Trophoblast cell (in vitro differentiated cells and primary cell): Measurements from ENCODE around the gene KLLN.
"Not testable (repeated sequence)": the region's sequence is repeated elsewhere in the genome, so short reads cannot be mapped to it uniquely, and the experiment has no call there.

ENCODE experiments used
- DNase-seq, 2 donors: peaks; one replicate each; pipeline ENCODE4 v3.0.0-alpha.2; 2016
- H2AFZ ChIP-seq: 2 replicates; pipeline ENCODE4 v1.6.1; 2013; ENCODE audit warnings: low read length, moderate library complexity, mild to moderate bottlenecking; ENCODE audit not compliant: insufficient read depth, poor library complexity
- H2AK5ac ChIP-seq: 2 replicates; pipeline ENCODE4 v1.6.1; 2013; ENCODE audit warnings: mild to moderate bottlenecking, low read length
- H2BK120ac ChIP-seq: 2 replicates; pipeline ENCODE4 v1.6.1; 2013; ENCODE audit warnings: low read length, mild to moderate bottlenecking, moderate library complexity; ENCODE audit not compliant: insufficient read depth, poor library complexity
- H2BK12ac ChIP-seq: 2 replicates; pipeline ENCODE4 v1.6.1; 2013; ENCODE audit warnings: mild to moderate bottlenecking, low read length, moderate library complexity
- H2BK5ac ChIP-seq: 2 replicates; pipeline ENCODE4 v1.6.1; 2013; ENCODE audit warnings: low read length, low read depth, moderate library complexity, mild to moderate bottlenecking; ENCODE audit not compliant: poor library complexity
- H3K14ac ChIP-seq: 2 replicates; pipeline ENCODE4 v1.6.1; 2013; ENCODE audit warnings: mild to moderate bottlenecking, low read length
- H3K18ac ChIP-seq: 2 replicates; pipeline ENCODE4 v1.6.1; 2013; ENCODE audit warnings: mild to moderate bottlenecking, low read length
- H3K23ac ChIP-seq: 2 replicates; pipeline ENCODE4 v1.6.1; 2013; ENCODE audit warnings: low read length
- H3K27ac ChIP-seq: 2 replicates; pipeline ENCODE4 v1.5.1; 2013; ENCODE audit warnings: low read depth, mild to moderate bottlenecking, inconsistent platforms, low read length, moderate library complexity
- H3K27me3 ChIP-seq: 2 replicates; pipeline ENCODE4 v1.6.1; 2013; ENCODE audit warnings: inconsistent platforms, mild to moderate bottlenecking, low read length, moderate library complexity; ENCODE audit not compliant: insufficient read depth
- H3K36me3 ChIP-seq, 2 experiments: 1 replicate in 1 of 2; 2 replicates in 1 of 2; pipeline ENCODE4 v1.6.1; 2013; ENCODE audit warnings: low read length in 2 of 2, mild to moderate bottlenecking in 2 of 2, moderate library complexity in 1 of 2; ENCODE audit not compliant: insufficient read depth in 2 of 2, control insufficient read depth in 1 of 2
- H3K4ac ChIP-seq: 2 replicates; pipeline ENCODE4 v1.6.1; 2013; ENCODE audit warnings: low read depth, mild to moderate bottlenecking, low read length, moderate library complexity
- H3K4me1 ChIP-seq, 2 experiments: 1 replicate in 1 of 2; 2 replicates in 1 of 2; pipeline ENCODE4 v1.6.1; 2013; ENCODE audit warnings: low read length in 2 of 2, mild to moderate bottlenecking in 2 of 2, moderate library complexity in 1 of 2; ENCODE audit not compliant: insufficient read depth in 2 of 2, control insufficient read depth in 1 of 2
- H3K4me2 ChIP-seq: 2 replicates; pipeline ENCODE4 v1.6.1; 2013; ENCODE audit warnings: inconsistent platforms, mild to moderate bottlenecking, low read length, moderate library complexity
- H3K4me3 ChIP-seq: 2 replicates; pipeline ENCODE4 v1.5.1; 2013; ENCODE audit warnings: mild to moderate bottlenecking, low read depth, low read length, inconsistent platforms
- H3K79me1 ChIP-seq: one replicate; pipeline ENCODE4 v1.6.1; 2013; ENCODE audit warnings: low read length
- H3K79me2 ChIP-seq: 2 replicates; pipeline ENCODE4 v1.6.1; 2013; ENCODE audit warnings: low read length, mild to moderate bottlenecking; ENCODE audit not compliant: control insufficient read depth, insufficient read depth, poor library complexity
- H3K9ac ChIP-seq: 2 replicates; pipeline ENCODE4 v1.6.1; 2013; ENCODE audit warnings: mild to moderate bottlenecking, low read length
- H3K9me3 ChIP-seq: 2 replicates; pipeline ENCODE4 v1.6.1; 2013; ENCODE audit warnings: low read depth, mild to moderate bottlenecking, control low read depth, inconsistent platforms, low read length; ENCODE audit not compliant: insufficient read depth
- H4K12ac ChIP-seq: 2 replicates; pipeline ENCODE4 v1.6.1; 2013; ENCODE audit warnings: low read depth, mild to moderate bottlenecking, low read length, moderate library complexity
- H4K8ac ChIP-seq: 2 replicates; pipeline ENCODE4 v1.6.1; 2013; ENCODE audit warnings: low read depth, mild to moderate bottlenecking, low read length, moderate library complexity
- H4K91ac ChIP-seq: one replicate; pipeline ENCODE4 v1.6.1; 2013; ENCODE audit warnings: low read depth, mild to moderate bottlenecking, low read length, moderate library complexity
- WGBS: extraction: QIAGEN DNeasy Blood & Tissue Kit; methylation state at CpG from one replicate; pipeline ENCODE4 v1.1.7; 2013; ENCODE audit warnings: missing lambda C conversion rate; ENCODE audit not compliant: insufficient read length, insufficient coverage; ENCODE audit errors: extremely low coverage; 5-methylcytosine and 5-hydroxymethylcytosine counted together

The KLLN gene

GRCh38 chr10:87829986-87830729, 33.2 kb downstream of the KLLN start:
- H2BK5ac ChIP-seq: no peak overlapping the region
- DNase-seq: no peak
- no peaks in the 10 kb centered on the region for H3K9me3 ChIP-seq
- H2BK120ac ChIP-seq: no peak overlapping the region
- no peaks in the 10 kb centered on the region for H3K36me3 ChIP-seq
- H4K8ac ChIP-seq: no peak overlapping the region
- no peak overlapping the region for H3K18ac ChIP-seq
- H3K4ac ChIP-seq: no peak overlapping the region
- H4K12ac ChIP-seq: no peak overlapping the region
- H3K27me3 ChIP-seq: no peaks in the 10 kb centered on the region
- no peak overlapping the region for H3K4me3 ChIP-seq
- no peaks in the 10 kb centered on the region for H3K4me1 ChIP-seq
- no peak overlapping the region for H2AK5ac ChIP-seq
- H3K4me2 ChIP-seq: no peak overlapping the region
- no peaks in the 10 kb centered on the region for H3K79me2 ChIP-seq
- H3K23ac ChIP-seq: no peak overlapping the region
- no peak overlapping the region for H3K14ac ChIP-seq
- no peak overlapping the region for H3K9ac ChIP-seq
- H3K27ac ChIP-seq: no peak overlapping the region
- no peak overlapping the region for H2AFZ ChIP-seq
- H3K79me1 ChIP-seq: no peaks in the 10 kb centered on the region
- no peak overlapping the region for H2BK12ac ChIP-seq
- no peak overlapping the region for H4K91ac ChIP-seq

GRCh38 chr10:87829051-87829450, 34.3 kb downstream of the KLLN start:
- WGBS: no CpG with 5 or more reads among the region's 4 CpGs
- not testable (repeated sequence) for H3K9me3 ChIP-seq, H3K4ac ChIP-seq, H3K4me2 ChIP-seq, H4K91ac ChIP-seq, H2AK5ac ChIP-seq, H2BK5ac ChIP-seq, H4K8ac ChIP-seq, H3K27ac ChIP-seq, H3K23ac ChIP-seq, DNase-seq, H3K27me3 ChIP-seq, H3K14ac ChIP-seq, H3K79me2 ChIP-seq, H2AFZ ChIP-seq, H4K12ac ChIP-seq, H2BK12ac ChIP-seq, H3K18ac ChIP-seq, H3K4me3 ChIP-seq, H2BK120ac ChIP-seq, H3K36me3 ChIP-seq, H3K9ac ChIP-seq, H3K79me1 ChIP-seq, H3K4me1 ChIP-seq

GRCh38 chr10:87827681-87828080, 35.7 kb downstream of the KLLN start:
- H4K91ac ChIP-seq: no peak overlapping the region
- H3K18ac ChIP-seq: no peak overlapping the region
- no peak overlapping the region for H3K4me3 ChIP-seq
- H3K27me3 ChIP-seq: no peaks in the 10 kb centered on the region
- H3K9ac ChIP-seq: no peak overlapping the region
- WGBS: no CpG with 5 or more reads among the region's 2 CpGs
- no peaks in the 10 kb centered on the region for H3K36me3 ChIP-seq
- no peak overlapping the region for H2BK12ac ChIP-seq
- no peaks in the 10 kb centered on the region for H3K79me1 ChIP-seq
- H3K4me2 ChIP-seq: no peak overlapping the region
- no peak overlapping the region for H3K14ac ChIP-seq
- no peak overlapping the region for H2AFZ ChIP-seq
- H3K9me3 ChIP-seq: no peaks in the 10 kb centered on the region
- no peak overlapping the region for H3K4ac ChIP-seq
- DNase-seq: no peak
- H4K8ac ChIP-seq: no peak overlapping the region
- H4K12ac ChIP-seq: no peak overlapping the region
- no peak overlapping the region for H2BK120ac ChIP-seq
- H3K27ac ChIP-seq: no peak overlapping the region
- H3K23ac ChIP-seq: no peak overlapping the region
- no peaks in the 10 kb centered on the region for H3K79me2 ChIP-seq
- no peak overlapping the region for H2AK5ac ChIP-seq
- no peaks in the 10 kb centered on the region for H3K4me1 ChIP-seq
- H2BK5ac ChIP-seq: no peak overlapping the region

DNA sequence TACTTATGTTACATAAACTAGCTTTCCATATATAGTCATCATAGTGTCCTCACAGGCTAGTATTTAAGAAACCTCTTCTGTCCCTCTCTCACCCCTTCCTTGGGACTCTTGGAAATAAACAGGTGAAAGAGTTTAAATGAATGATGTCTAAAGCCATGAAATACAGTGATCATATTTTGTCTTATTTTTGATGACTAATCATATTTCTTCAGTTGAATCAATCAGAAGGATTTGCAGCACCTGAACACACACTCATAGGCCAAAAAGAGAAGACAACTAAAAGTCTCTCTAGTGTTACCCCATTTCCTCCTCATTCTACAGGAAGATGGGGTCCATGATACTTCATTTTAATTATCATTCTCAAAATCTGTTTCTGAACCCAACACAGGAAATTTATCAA, 36.7 kb downstream of the KLLN start:
- H4K8ac ChIP-seq: no peak overlapping the region
- no peak overlapping the region for H2BK5ac ChIP-seq
- no peaks in the 10 kb centered on the region for H3K79me2 ChIP-seq
- H3K9ac ChIP-seq: no peak overlapping the region
- H4K91ac ChIP-seq: no peak overlapping the region
- DNase-seq: no peak
- H3K4ac ChIP-seq: no peak overlapping the region
- no peak overlapping the region for H3K4me2 ChIP-seq
- H3K4me1 ChIP-seq: no peaks in the 10 kb centered on the region
- H2BK12ac ChIP-seq: no peak overlapping the region
- H2AK5ac ChIP-seq: no peak overlapping the region
- H3K4me3 ChIP-seq: no peak overlapping the region
- no peaks in the 10 kb centered on the region for H3K36me3 ChIP-seq
- H2AFZ ChIP-seq: no peak overlapping the region
- H3K14ac ChIP-seq: no peak overlapping the region
- no peak overlapping the region for H4K12ac ChIP-seq
- no peaks in the 10 kb centered on the region for H3K9me3 ChIP-seq
- no peak overlapping the region for H2BK120ac ChIP-seq
- no peaks in the 10 kb centered on the region for H3K27me3 ChIP-seq
- no peak overlapping the region for H3K18ac ChIP-seq
- H3K79me1 ChIP-seq: no peaks in the 10 kb centered on the region
- no peak overlapping the region for H3K27ac ChIP-seq
- no peak overlapping the region for H3K23ac ChIP-seq
